SJCRH30 (cell line): ENCODE measurements around the gene PI4KA. TPM values are rescaled to one million over a fixed set of nuclear protein-coding genes. Genes with fewer than 3 reads are reported as not detected.
"Not testable (repeated sequence)": the region's sequence is repeated elsewhere in the genome, so short reads cannot be mapped to it uniquely, and the experiment has no call there.

ENCODE experiments used
- DNase-seq, 2 experiments: peaks; one replicate each; pipeline ENCODE4 v3.0.0-alpha.2; 2015 to 2020
- H3K27ac ChIP-seq: fragments of 250-450 bp; sonication (Bioruptor Pico); 2 replicates; pipeline ENCODE4 v1.5.1; 2020; ENCODE audit warnings: mild to moderate bottlenecking, moderate library complexity
- H3K27me3 ChIP-seq: fragments of 250-450 bp; sonication (Bioruptor Pico); 2 replicates; pipeline ENCODE4 v1.5.1; 2020; ENCODE audit warnings: mild to moderate bottlenecking, moderate library complexity
- H3K36me3 ChIP-seq: fragments of 250-450 bp; sonication (Bioruptor Pico); 2 replicates; pipeline ENCODE4 v1.5.1; 2020; ENCODE audit warnings: mild to moderate bottlenecking, moderate library complexity
- H3K4me1 ChIP-seq: fragments of 250-450 bp; sonication (Bioruptor Pico); 2 replicates; pipeline ENCODE4 v1.5.1; 2020; ENCODE audit warnings: mild to moderate bottlenecking, moderate library complexity
- H3K4me3 ChIP-seq: fragments of 250-450 bp; sonication (Bioruptor Pico); 2 replicates; pipeline ENCODE4 v1.5.1; 2020; ENCODE audit warnings: mild to moderate bottlenecking, moderate library complexity
- H3K9me3 ChIP-seq: fragments of 250-450 bp; sonication (Bioruptor Pico); replicated peaks from 2 replicates; pipeline ENCODE4 v1.5.1; 2020; ENCODE audit warnings: mild to moderate bottlenecking, moderate library complexity
- total RNA-seq: library from RNA; depleted of rRNA; stranded (reverse); fragments of >200 nt; shearing (Covaris generic); gene quantifications from 2 replicates; pipeline ENCODE4 v1.2.3, GENCODE V29; 2014

Gene PI4KA
- total RNA-seq, 1 experiment from 2014 or later = 40.5 TPM

- Histone ChIP-seq H3K27ac (no peak overlapping the region), H3K27me3 (no peaks in the 10 kb centered on the region), H3K9me3 (no peaks in the 10 kb centered on the region), H3K4me3 (no peak overlapping the region), H3K4me1 (peaks cover 2% of the 10 kb centered on the region; the same call in 1 of the 2 replicates), H3K36me3 (no peaks in the 10 kb centered on the region)
- DNase-seq = no peak
These were observed 15.1 kb downstream of the PI4KA start for GRCh38 chr22:20843501-20843900.

GRCh38 chr22:20840646-20841371 is 17.8 kb downstream of the PI4KA start:
- H3K27ac ChIP-seq = no peak overlapping the region
- H3K36me3 ChIP-seq = no peaks in the 10 kb centered on the region
- no peaks in the 10 kb centered on the region for H3K27me3 ChIP-seq
- no peak for DNase-seq
- H3K9me3 ChIP-seq = no peaks in the 10 kb centered on the region
- no peak overlapping the region for H3K4me3 ChIP-seq
- peaks cover 2% of the 10 kb centered on the region; the same call in 1 of the 2 replicates for H3K4me1 ChIP-seq

- no peak for DNase-seq
- Histone ChIP-seq H3K27ac (no peak overlapping the region), H3K36me3 (no peaks in the 10 kb centered on the region), H3K4me1 (peaks cover 2% of the 10 kb centered on the region; the same call in 1 of the 2 replicates), H3K4me3 (no peak overlapping the region), H3K9me3 (no peaks in the 10 kb centered on the region), H3K27me3 (no peaks in the 10 kb centered on the region)
These were observed 18.6 kb downstream of the PI4KA start for GRCh38 chr22:20839837-20840645.

GRCh38 chr22:20839354-20839753 is 19.3 kb downstream of the PI4KA start:
- H3K27me3 ChIP-seq, H3K27ac ChIP-seq, H3K9me3 ChIP-seq, DNase-seq, H3K4me1 ChIP-seq, H3K4me3 ChIP-seq, H3K36me3 ChIP-seq: not testable (repeated sequence)

- H3K9me3 ChIP-seq = no peaks in the 10 kb centered on the region
- no peaks in the 10 kb centered on the region for H3K27me3 ChIP-seq
- peaks cover 16% of the 10 kb centered on the region; the same call in 1 of the 2 replicates for H3K36me3 ChIP-seq
- H3K4me1 ChIP-seq = peaks cover 2% of the 10 kb centered on the region; the same call in 1 of the 2 replicates
- H3K27ac ChIP-seq = no peak overlapping the region
- DNase-seq = no peak
- H3K4me3 ChIP-seq = no peak overlapping the region
These were observed 21.4 kb downstream of the PI4KA start for GRCh38 chr22:20836987-20837823.

GRCh38 chr22:20834725-20835124 is 23.9 kb downstream of the PI4KA start:
- H3K9me3 ChIP-seq = no peaks in the 10 kb centered on the region
- no peaks in the 10 kb centered on the region for H3K27me3 ChIP-seq

GRCh38 chr22:20834206-20834605 is 24.4 kb downstream of the PI4KA start:
- no peak overlapping the region for H3K4me3 ChIP-seq
- no peak overlapping the region for H3K27ac ChIP-seq

More at GRCh38 chr22:20834725-20835124, 23.9 kb downstream of the PI4KA start:
- no peaks in the 10 kb centered on the region for H3K4me1 ChIP-seq
- DNase-seq = no peak
- H3K27ac ChIP-seq = no peak overlapping the region
- peaks cover 34% of the 10 kb centered on the region for H3K36me3 ChIP-seq
- no peak overlapping the region for H3K4me3 ChIP-seq

GRCh38 chr22:20833225-20833665 is 25.4 kb downstream of the PI4KA start:
- Histone ChIP-seq H3K27me3 (no peaks in the 10 kb centered on the region), H3K4me1 (no peaks in the 10 kb centered on the region), H3K36me3 (peaks cover 39% of the 10 kb centered on the region), H3K27ac (no peak overlapping the region), H3K9me3 (no peaks in the 10 kb centered on the region), H3K4me3 (no peak overlapping the region)
- no peak for DNase-seq

More at GRCh38 chr22:20834206-20834605, 24.4 kb downstream of the PI4KA start:
- H3K36me3 ChIP-seq = peaks cover 34% of the 10 kb centered on the region
- DNase-seq = no peak
- no peaks in the 10 kb centered on the region for H3K27me3 ChIP-seq
- no peaks in the 10 kb centered on the region for H3K9me3 ChIP-seq
- no peaks in the 10 kb centered on the region for H3K4me1 ChIP-seq

- H3K9me3 ChIP-seq = no peaks in the 10 kb centered on the region
- no peak for DNase-seq
- H3K4me3 ChIP-seq = no peak overlapping the region
- H3K4me1 ChIP-seq = no peaks in the 10 kb centered on the region
- H3K36me3 ChIP-seq = peaks cover 40% of the 10 kb centered on the region
- H3K27ac ChIP-seq = no peak overlapping the region
- H3K27me3 ChIP-seq = no peaks in the 10 kb centered on the region
These were observed 29.0 kb downstream of the PI4KA start for GRCh38 chr22:20829491-20830134.

GRCh38 chr22:20826373-20827152 is 32.0 kb downstream of the PI4KA start:
- not testable (repeated sequence) for DNase-seq, H3K4me3 ChIP-seq, H3K27ac ChIP-seq, H3K4me1 ChIP-seq, H3K9me3 ChIP-seq, H3K27me3 ChIP-seq
- peaks cover 25% of the 10 kb centered on the region for H3K36me3 ChIP-seq

GRCh38 chr22:20825624-20826023 is 33.0 kb downstream of the PI4KA start:
- H3K4me3 ChIP-seq = no peak overlapping the region
- H3K36me3 ChIP-seq = peaks cover 18% of the 10 kb centered on the region
- DNase-seq = no peak
- H3K27me3 ChIP-seq = no peaks in the 10 kb centered on the region
- H3K27ac ChIP-seq = no peak overlapping the region
- H3K9me3 ChIP-seq = no peaks in the 10 kb centered on the region
- H3K4me1 ChIP-seq = no peaks in the 10 kb centered on the region

- H3K4me1 ChIP-seq, DNase-seq, H3K27me3 ChIP-seq, H3K4me3 ChIP-seq, H3K27ac ChIP-seq, H3K9me3 ChIP-seq: not testable (repeated sequence)
- H3K36me3 ChIP-seq = peaks cover 15% of the 10 kb centered on the region
These were observed 33.4 kb downstream of the PI4KA start for GRCh38 chr22:20825216-20825615.

GRCh38 chr22:20823264-20823663 is 35.3 kb downstream of the PI4KA start:
- no peaks in the 10 kb centered on the region for H3K27me3 ChIP-seq
- no peaks in the 10 kb centered on the region for H3K9me3 ChIP-seq
- H3K36me3 ChIP-seq = peaks cover 17% of the 10 kb centered on the region
- no peak overlapping the region for H3K4me3 ChIP-seq
- no peak overlapping the region for H3K27ac ChIP-seq
- DNase-seq = no peak
- H3K4me1 ChIP-seq = no peaks in the 10 kb centered on the region
